Right atrium auricular region (tissue), 2 donors: ENCODE data around the gene TMSB15C. TPM values are rescaled to one million over a fixed set of nuclear protein-coding genes. Genes with fewer than 3 reads are reported as not detected.
"Not testable (repeated sequence)": the region's sequence is repeated elsewhere in the genome, so short reads cannot be mapped to it uniquely, and the experiment has no call there.

Experiments
- DNase-seq: peaks from one replicate; pipeline ENCODE4 v3.0.0-alpha.2; 2019; ENCODE audit warnings: low spot score
- H3K27ac ChIP-seq, 2 donors: fragments of 200-600 bp; sonication (generic); 1 replicate in 1 of 2; 2 replicates in 1 of 2; pipeline ENCODE4 v1.5.1; 2016 to 2019
- H3K27me3 ChIP-seq, 2 donors: fragments of 200-600 bp; sonication (generic); one replicate each; pipeline versions ENCODE4 v1.5.1 to v1.6.0; 2017 to 2019
- H3K36me3 ChIP-seq: fragments of 200-600 bp; sonication (generic); one replicate; pipeline ENCODE4 v1.5.1; 2016
- H3K4me1 ChIP-seq, 2 donors: fragments of 200-600 bp; sonication (generic); one replicate each; pipeline versions ENCODE4 v1.5.1 to v1.6.0; 2017 to 2019
- H3K4me3 ChIP-seq, 2 donors: fragments of 200-600 bp; sonication (generic); 1 replicate in 1 of 2; 2 replicates in 1 of 2; pipeline ENCODE4 v1.5.1; 2017 to 2019; ENCODE audit warnings: mild to moderate bottlenecking in 1 of 2, moderate library complexity in 1 of 2
- H3K9me3 ChIP-seq, 2 donors: fragments of 200-600 bp; sonication (generic); one replicate each; pipeline ENCODE4 v1.5.1; 2019
- total RNA-seq, 2 donors: library from RNA; depleted of rRNA; stranded (reverse); fragments of >200 nt; gene quantifications; one replicate each; pipeline ENCODE4 v1.1.0, GENCODE V29; 2016
- TF ChIP-seq, protein P1 (sequence below), 2 donors: fragments of 200-600 bp; sonication (generic); IDR thresholded peaks; one replicate each; pipeline ENCODE4 v1.5.1; 2019; ENCODE audit warnings: antibody characterized with exemption in 2 of 2

TMSB15C gene
- total RNA-seq, 2 donors from 2014 or later = 0.30 to 0.47 TPM

DNA sequence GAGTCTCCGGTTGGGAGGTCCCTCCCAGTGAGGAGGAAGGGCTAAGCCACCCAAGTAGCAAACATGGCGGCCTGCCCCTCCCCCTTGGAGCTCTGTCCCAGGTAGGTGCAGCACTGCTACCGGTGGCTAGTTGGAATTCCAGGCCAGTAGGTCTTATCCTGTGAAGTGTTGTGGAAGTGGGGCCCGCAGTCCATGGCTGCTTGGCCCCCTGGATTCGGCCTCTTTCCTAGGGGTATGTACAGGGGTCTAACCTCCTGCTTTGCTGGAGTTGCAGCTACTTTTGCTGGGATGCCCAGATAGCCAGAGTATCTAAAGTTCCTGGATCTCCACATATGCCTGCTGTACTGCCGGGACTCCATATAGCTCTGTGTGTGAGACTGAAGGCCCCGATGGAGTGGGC lies 9.9 kb upstream of the TMSB15C start:
- Histone ChIP-seq H3K9me3 (no peaks in the 10 kb centered on the region), H3K4me3 (no peak overlapping the region), H3K27me3 (no peaks in the 10 kb centered on the region), H3K4me1 (no peaks in the 10 kb centered on the region), H3K36me3 (no peaks in the 10 kb centered on the region), H3K27ac (no peak overlapping the region)
- TF ChIP-seq, protein P1, sequence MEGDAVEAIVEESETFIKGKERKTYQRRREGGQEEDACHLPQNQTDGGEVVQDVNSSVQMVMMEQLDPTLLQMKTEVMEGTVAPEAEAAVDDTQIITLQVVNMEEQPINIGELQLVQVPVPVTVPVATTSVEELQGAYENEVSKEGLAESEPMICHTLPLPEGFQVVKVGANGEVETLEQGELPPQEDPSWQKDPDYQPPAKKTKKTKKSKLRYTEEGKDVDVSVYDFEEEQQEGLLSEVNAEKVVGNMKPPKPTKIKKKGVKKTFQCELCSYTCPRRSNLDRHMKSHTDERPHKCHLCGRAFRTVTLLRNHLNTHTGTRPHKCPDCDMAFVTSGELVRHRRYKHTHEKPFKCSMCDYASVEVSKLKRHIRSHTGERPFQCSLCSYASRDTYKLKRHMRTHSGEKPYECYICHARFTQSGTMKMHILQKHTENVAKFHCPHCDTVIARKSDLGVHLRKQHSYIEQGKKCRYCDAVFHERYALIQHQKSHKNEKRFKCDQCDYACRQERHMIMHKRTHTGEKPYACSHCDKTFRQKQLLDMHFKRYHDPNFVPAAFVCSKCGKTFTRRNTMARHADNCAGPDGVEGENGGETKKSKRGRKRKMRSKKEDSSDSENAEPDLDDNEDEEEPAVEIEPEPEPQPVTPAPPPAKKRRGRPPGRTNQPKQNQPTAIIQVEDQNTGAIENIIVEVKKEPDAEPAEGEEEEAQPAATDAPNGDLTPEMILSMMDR (IDR thresholded peaks at IDR 0.05) = no peak
- DNase-seq = no peak

DNA sequence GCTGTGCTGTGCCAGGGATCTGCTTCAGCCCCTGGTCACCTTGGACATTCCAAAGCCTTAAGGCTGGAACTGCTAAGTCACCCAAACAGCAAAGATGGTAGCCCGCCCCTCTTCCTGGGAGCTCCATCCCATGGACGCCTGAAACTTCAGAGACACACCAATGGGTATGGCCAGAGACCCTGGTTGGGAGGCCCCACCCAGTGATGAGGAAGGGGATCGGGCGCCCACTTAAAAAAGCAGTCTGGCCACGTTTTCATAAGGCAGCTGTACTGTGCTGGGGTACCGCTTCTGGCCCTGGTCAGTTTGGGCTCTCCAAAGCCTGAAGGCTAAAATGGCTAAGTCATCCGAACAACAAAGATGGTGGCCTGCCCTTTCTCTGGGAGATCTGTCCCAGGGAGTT lies 9.4 kb upstream of the TMSB15C start:
- no peak overlapping the region for H3K27ac ChIP-seq
- H3K4me3 ChIP-seq = no peak overlapping the region
- H3K36me3 ChIP-seq = no peaks in the 10 kb centered on the region
- TF ChIP-seq, protein P1 (IDR thresholded peaks at IDR 0.05) = no peak
- H3K4me1 ChIP-seq = no peaks in the 10 kb centered on the region
- no peaks in the 10 kb centered on the region for H3K27me3 ChIP-seq
- H3K9me3 ChIP-seq = no peaks in the 10 kb centered on the region
- no peak for DNase-seq

DNA sequence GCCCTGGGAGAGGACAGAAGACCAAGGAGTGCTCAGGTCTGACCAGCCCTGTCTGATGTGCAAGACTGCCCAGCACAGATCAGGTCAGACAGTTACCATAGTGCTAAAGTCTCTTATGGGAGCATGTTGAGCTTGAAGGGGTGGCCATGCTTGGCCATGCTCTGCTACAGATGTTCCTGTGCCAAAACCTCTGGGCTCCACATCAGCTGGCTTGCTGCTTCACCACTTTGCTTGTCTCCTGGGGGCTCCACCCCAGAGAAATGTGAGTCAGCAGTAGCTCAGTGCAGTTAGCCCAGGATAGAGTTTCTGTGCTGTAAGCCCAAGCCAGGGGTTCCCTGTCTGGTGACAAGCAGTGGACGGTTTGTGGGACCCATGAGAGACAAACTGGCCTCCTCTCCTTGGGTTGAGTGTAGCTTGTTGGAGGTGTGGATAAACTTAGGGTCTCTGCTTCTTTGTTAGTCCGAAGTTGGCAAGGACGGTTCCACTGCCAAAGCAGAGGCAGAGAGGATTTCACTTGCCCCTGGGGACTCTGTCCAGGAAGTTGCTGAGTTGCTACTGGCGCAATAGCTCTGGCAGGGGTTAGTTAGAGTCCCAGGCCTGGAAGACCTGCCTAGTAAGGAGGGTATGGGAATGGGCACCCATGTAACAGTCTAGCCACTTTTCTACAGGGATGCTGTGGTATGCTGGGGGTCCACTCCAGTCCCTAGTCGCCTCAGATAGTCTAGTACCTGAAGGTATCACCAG lies 8.7 kb upstream of the TMSB15C start:
- no peak overlapping the region for H3K27ac ChIP-seq
- H3K4me3 ChIP-seq = no peak overlapping the region
- TF ChIP-seq, protein P1 (IDR thresholded peaks at IDR 0.05) = no peak
- no peak for DNase-seq
- no peaks in the 10 kb centered on the region for H3K36me3 ChIP-seq
- H3K4me1 ChIP-seq = no peaks in the 10 kb centered on the region
- no peaks in the 10 kb centered on the region for H3K9me3 ChIP-seq
- H3K27me3 ChIP-seq = no peaks in the 10 kb centered on the region

DNA sequence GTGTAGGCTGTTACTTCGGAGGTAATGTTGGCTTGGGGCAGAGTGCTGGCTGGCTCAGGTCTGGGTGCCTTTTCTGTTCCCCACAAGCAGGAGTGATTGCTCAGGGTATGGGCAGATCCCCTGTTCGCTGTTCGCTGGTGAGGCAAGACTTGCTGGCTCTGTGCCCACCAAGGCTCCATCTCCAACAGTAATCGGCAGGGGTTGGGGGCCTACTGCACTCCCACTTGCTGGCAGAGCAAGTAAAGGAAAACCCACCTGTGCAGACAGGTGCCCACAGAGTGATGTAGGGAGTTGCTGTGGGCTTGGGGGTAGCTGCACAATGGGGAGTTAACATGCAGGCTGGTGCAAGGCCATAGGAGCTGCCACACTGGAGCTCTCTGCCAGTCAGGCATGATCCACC lies 8.0 kb upstream of the TMSB15C start:
- Histone ChIP-seq H3K27me3 (no peaks in the 10 kb centered on the region), H3K4me1 (no peaks in the 10 kb centered on the region), H3K9me3 (no peaks in the 10 kb centered on the region), H3K4me3 (no peak overlapping the region), H3K36me3 (no peaks in the 10 kb centered on the region), H3K27ac (no peak overlapping the region)
- TF ChIP-seq, protein P1 (IDR thresholded peaks at IDR 0.05) = no peak
- no peak for DNase-seq

DNA sequence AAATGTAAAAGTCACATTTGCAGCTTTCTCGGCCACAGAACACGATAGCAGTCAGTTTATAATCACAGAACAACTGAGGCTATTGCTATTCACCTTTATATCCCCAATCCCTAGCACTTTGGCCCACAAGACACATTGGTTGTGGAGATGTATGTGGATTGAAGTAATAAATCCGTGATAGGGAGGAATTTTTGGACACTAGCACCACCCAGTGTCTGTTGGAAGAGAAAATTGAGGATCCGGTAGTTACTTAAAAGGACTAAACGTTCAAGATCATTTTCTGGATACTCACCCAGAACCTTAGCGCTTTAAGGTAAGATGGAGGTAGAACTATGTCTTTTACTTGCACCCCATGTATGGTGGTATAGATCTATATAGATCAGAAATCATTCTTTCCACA lies 1.8 kb upstream of the TMSB15C start:
- not testable (repeated sequence) for H3K36me3 ChIP-seq, DNase-seq, H3K27ac ChIP-seq, H3K9me3 ChIP-seq, H3K4me3 ChIP-seq, H3K27me3 ChIP-seq, H3K4me1 ChIP-seq

DNA sequence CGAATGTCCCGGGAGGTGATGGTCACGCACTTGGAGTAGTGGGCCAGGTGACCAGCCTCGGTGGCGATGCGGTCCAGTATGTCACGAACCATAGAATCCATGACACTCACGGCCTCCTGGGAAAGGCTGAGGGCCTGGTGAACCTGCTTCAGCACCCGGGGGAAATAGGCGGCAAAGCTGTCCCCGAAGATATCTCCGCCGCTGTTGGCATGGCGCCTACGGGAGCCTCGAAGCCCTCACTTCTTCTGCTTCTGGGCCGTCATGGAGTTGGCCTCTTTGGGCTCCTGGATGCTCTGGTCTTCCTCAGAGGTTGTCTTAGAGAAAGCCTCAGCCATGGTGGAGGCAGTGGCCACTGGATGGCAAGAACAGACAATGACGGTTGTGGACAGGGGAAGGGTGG lies 13.4 kb downstream of the TMSB15C start:
- not testable (repeated sequence) for H3K27ac ChIP-seq, DNase-seq, H3K27me3 ChIP-seq, H3K4me1 ChIP-seq, H3K9me3 ChIP-seq, H3K4me3 ChIP-seq, H3K36me3 ChIP-seq

DNA sequence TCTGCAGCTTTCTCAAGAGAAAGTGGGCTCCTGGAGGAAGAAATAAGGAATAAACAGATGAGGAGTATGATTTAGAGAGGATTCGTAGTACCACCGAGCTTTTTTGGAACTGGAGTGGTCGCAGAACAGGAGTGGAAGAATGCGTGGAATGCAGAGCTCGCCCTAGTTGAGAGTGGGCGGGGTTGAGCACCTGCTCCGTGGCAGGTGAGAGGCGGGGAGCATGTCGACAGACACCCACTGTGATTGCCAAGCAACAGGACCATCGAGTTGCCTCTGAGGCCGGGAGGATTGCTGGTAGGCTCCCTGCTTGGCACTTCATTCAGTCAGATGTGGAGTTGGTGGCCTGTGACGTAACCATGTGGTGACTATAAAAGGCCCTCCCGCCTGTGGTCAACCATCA lies 21.1 kb downstream of the TMSB15C start:
- H3K36me3 ChIP-seq, H3K4me3 ChIP-seq, H3K9me3 ChIP-seq, H3K27me3 ChIP-seq, DNase-seq, H3K4me1 ChIP-seq, H3K27ac ChIP-seq: not testable (repeated sequence)
